H9 (cell line): ENCODE measurements around the gene EFNB1. TPM values are rescaled to one million over a fixed set of nuclear protein-coding genes. Genes with fewer than 3 reads are reported as not detected.

Source experiments
- DNase-seq: peaks from one replicate; pipeline ENCODE4 v3.0.0-alpha.2; 2017
- H2AFZ ChIP-seq: one replicate; pipeline ENCODE4 v1.6.1; 2013; ENCODE audit warnings: mild to moderate bottlenecking, low read length, control low read depth, moderate library complexity
- H2AK5ac ChIP-seq: 2 replicates; pipeline ENCODE4 v1.6.1; 2013; ENCODE audit warnings: low read length, control low read depth, mixed read lengths; ENCODE audit not compliant: insufficient read length
- H2BK120ac ChIP-seq: one replicate; pipeline ENCODE4 v1.6.1; 2013; ENCODE audit warnings: low read depth, mild to moderate bottlenecking, low read length, control low read depth, inconsistent platforms; ENCODE audit not compliant: poor library complexity, severe bottlenecking
- H2BK12ac ChIP-seq: 2 replicates; pipeline ENCODE4 v1.6.1; 2013; ENCODE audit warnings: low read length, control low read depth, mixed read lengths, low read depth; ENCODE audit not compliant: insufficient read length
- H2BK15ac ChIP-seq: 2 replicates; pipeline ENCODE4 v1.6.1; 2013; ENCODE audit warnings: low read depth, low read length, control low read depth
- H2BK20ac ChIP-seq: one replicate; pipeline ENCODE4 v1.6.1; 2013; ENCODE audit warnings: low read depth, mild to moderate bottlenecking, low read length, control low read depth, inconsistent platforms; ENCODE audit not compliant: poor library complexity, severe bottlenecking
- H2BK5ac ChIP-seq: 2 replicates; pipeline ENCODE4 v1.6.1; 2013; ENCODE audit warnings: low read length, control low read depth, mixed read lengths; ENCODE audit not compliant: insufficient read length
- H3K14ac ChIP-seq: 2 replicates; pipeline ENCODE4 v1.6.1; 2013; ENCODE audit warnings: low read length, control low read depth; ENCODE audit not compliant: insufficient read depth
- H3K18ac ChIP-seq: 2 replicates; pipeline ENCODE4 v1.6.1; 2013; ENCODE audit warnings: low read depth, mild to moderate bottlenecking, mixed read lengths, low read length, control low read depth; ENCODE audit not compliant: insufficient read length
- H3K23ac ChIP-seq: 2 replicates; pipeline ENCODE4 v1.6.1; 2013; ENCODE audit warnings: low read length, control low read depth, mixed read lengths, low read depth; ENCODE audit not compliant: insufficient read length
- H3K23me2 ChIP-seq: 2 replicates; pipeline ENCODE4 v1.6.1; 2013; ENCODE audit warnings: low read depth, mild to moderate bottlenecking, mixed read lengths, low read length, control low read depth; ENCODE audit not compliant: insufficient read length, poor library complexity, severe bottlenecking
- H3K27ac ChIP-seq: 2 replicates; pipeline ENCODE4 v1.5.1; 2013; ENCODE audit warnings: low read length, control low read depth, mixed read lengths, low read depth; ENCODE audit not compliant: insufficient read length
- H3K27me3 ChIP-seq: 2 replicates; pipeline ENCODE4 v1.6.1; 2013; ENCODE audit warnings: low read length, control low read depth, inconsistent platforms; ENCODE audit not compliant: insufficient read depth
- H3K4ac ChIP-seq: 2 replicates; pipeline ENCODE4 v1.6.1; 2013; ENCODE audit warnings: low read depth, mild to moderate bottlenecking, control low read depth, inconsistent platforms, low read length, moderate library complexity
- H3K4me1 ChIP-seq: 2 replicates; pipeline ENCODE4 v1.6.1; 2013; ENCODE audit warnings: low read length, control low read depth, inconsistent platforms; ENCODE audit not compliant: insufficient read depth
- H3K4me2 ChIP-seq: 2 replicates; pipeline ENCODE4 v1.6.1; 2013; ENCODE audit warnings: low read length, control low read depth, mixed read lengths; ENCODE audit not compliant: insufficient read length, insufficient read depth
- H3K56ac ChIP-seq: 2 replicates; pipeline ENCODE4 v1.6.1; 2013; ENCODE audit warnings: low read depth, mild to moderate bottlenecking, mixed read lengths, low read length, control low read depth; ENCODE audit not compliant: insufficient read length
- H3K79me1 ChIP-seq: 2 replicates; pipeline ENCODE4 v1.6.1; 2013; ENCODE audit warnings: low read depth, mild to moderate bottlenecking, moderate library complexity, low read length, control low read depth, inconsistent platforms; ENCODE audit not compliant: insufficient read depth, poor library complexity, severe bottlenecking
- H3K79me2 ChIP-seq: 2 replicates; pipeline ENCODE4 v1.6.1; 2013; ENCODE audit warnings: low read length, control low read depth, inconsistent platforms; ENCODE audit not compliant: insufficient read depth
- H3K9ac ChIP-seq: 2 replicates; pipeline ENCODE4 v1.6.1; 2013; ENCODE audit warnings: low read length, control low read depth, mixed read lengths; ENCODE audit not compliant: insufficient read length; ENCODE audit errors: extremely low read depth
- H3K9me3 ChIP-seq: one replicate; pipeline ENCODE4 v1.6.1; 2013; ENCODE audit warnings: low read depth, low read length, inconsistent platforms; ENCODE audit not compliant: control insufficient read depth
- H3T11ph ChIP-seq: one replicate; pipeline ENCODE4 v1.6.1; 2013; ENCODE audit warnings: mild to moderate bottlenecking, low read length, control low read depth, inconsistent platforms
- H4K20me1 ChIP-seq: one replicate; pipeline ENCODE4 v1.6.1; 2013; ENCODE audit not compliant: control insufficient read depth, insufficient read length, insufficient read depth
- H4K5ac ChIP-seq: 2 replicates; pipeline ENCODE4 v1.6.1; 2013; ENCODE audit warnings: low read depth, mild to moderate bottlenecking, mixed read lengths, low read length, control low read depth; ENCODE audit not compliant: insufficient read length
- H4K8ac ChIP-seq: replicated peaks from 2 replicates; pipeline ENCODE4 v1.6.1; 2013; ENCODE audit warnings: low read length, control low read depth, mixed read lengths, low read depth; ENCODE audit not compliant: insufficient read length
- H4K91ac ChIP-seq: 2 replicates; pipeline ENCODE4 v1.6.1; 2013; ENCODE audit warnings: low read depth, mild to moderate bottlenecking, moderate library complexity, mixed read lengths, low read length, control low read depth; ENCODE audit not compliant: insufficient read length
- H3K27ac Mint-ChIP-seq, 3 experiments: 2 replicates in 2 of 3; 3 replicates in 1 of 3; pipeline ENCODE4 v1.8.0; 2020 to 2021; ENCODE audit warnings: mixed read lengths in 3 of 3, mild to moderate bottlenecking in 1 of 3, moderate library complexity in 1 of 3
- H3K27me3 Mint-ChIP-seq: 2 replicates; pipeline ENCODE4 v1.8.0; 2021; ENCODE audit warnings: low read depth, mild to moderate bottlenecking, moderate library complexity, mixed read lengths
- H3K36me3 Mint-ChIP-seq, 3 experiments: 2 replicates in 2 of 3; 3 replicates in 1 of 3; pipeline ENCODE4 v1.8.0; 2020 to 2021; ENCODE audit warnings: low read depth in 3 of 3, mixed read lengths in 3 of 3; ENCODE audit not compliant: insufficient read depth in 1 of 3
- H3K4me1 Mint-ChIP-seq, 2 experiments: 2 replicates each; pipeline ENCODE4 v1.8.0; 2020; ENCODE audit warnings: mixed read lengths in 2 of 2
- H3K4me3 Mint-ChIP-seq, 2 experiments: 2 replicates in 1 of 2; 3 replicates in 1 of 2; pipeline ENCODE4 v1.8.0; 2020 to 2021; ENCODE audit warnings: mild to moderate bottlenecking in 2 of 2, mixed read lengths in 2 of 2, moderate library complexity in 1 of 2
- H3K9me3 Mint-ChIP-seq, 2 experiments: 2 replicates in 1 of 2; 3 replicates in 1 of 2; pipeline ENCODE4 v1.8.0; 2020; ENCODE audit warnings: mild to moderate bottlenecking in 2 of 2, mixed read lengths in 2 of 2, moderate library complexity in 1 of 2
- WGBS: extraction: QIAGEN DNeasy Blood & Tissue Kit; methylation state at CpG from one replicate; pipeline ENCODE4 v1.1.7; 2013; ENCODE audit warnings: missing lambda C conversion rate, low lambda C conversion rate, mixed read lengths; ENCODE audit not compliant: insufficient read length; ENCODE audit errors: extremely low coverage; 5-methylcytosine and 5-hydroxymethylcytosine counted together
- total RNA-seq: library from RNA; stranded (reverse); gene quantifications from 2 replicates; pipeline ENCODE4 v1.2.1, GENCODE V29; 2021
- TF ChIP-seq, protein P1 (sequence below): fragments of 200-600 bp; sonication (generic); conservative IDR thresholded peaks from 3 replicates; pipeline ENCODE4 v1.8.0; 2021; ENCODE audit warnings: antibody characterized with exemption, mild to moderate bottlenecking

Gene EFNB1
- total RNA-seq, 1 experiment from 2014 or later = 3.1 TPM

DNA sequence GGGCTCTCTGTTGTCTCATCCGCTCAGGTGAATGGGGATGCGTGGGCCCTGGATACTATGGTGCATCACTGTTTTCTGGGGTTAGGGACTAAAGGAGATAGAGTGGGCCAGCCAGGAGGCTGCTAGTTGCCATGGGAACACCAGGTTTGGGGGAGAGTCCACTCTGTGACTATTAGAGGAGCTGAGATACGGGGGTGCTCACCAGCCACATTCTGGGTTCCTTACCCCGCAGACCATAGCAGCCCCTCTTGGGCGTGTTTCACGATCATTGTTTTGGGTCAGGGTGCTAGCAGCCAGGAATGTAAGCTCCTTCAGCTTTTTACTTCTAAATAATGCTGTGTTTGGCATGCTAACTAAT, 4.6 kb downstream of the EFNB1 start:
- Mint-ChIP-seq H3K4me1 (peaks cover 12 to 33% of the 10 kb centered on the region in 2 experiments), H3K36me3 (peaks cover 4 to 8% (median 5%) of the 10 kb centered on the region in 3 experiments; a peak in 6 of 7 replicates), H3K27me3 (peaks cover 94% of the 10 kb centered on the region), H3K27ac (no peak overlapping the region), H3K9me3 (peaks cover 53 to 64% of the 10 kb centered on the region in 2 experiments), H3K4me3 (no peak overlapping the region)
- Histone ChIP-seq H4K91ac (no peak overlapping the region), H3K23me2 (peaks cover 7% of the 10 kb centered on the region), H3K4me2 (no peak overlapping the region), H2BK5ac (no peak overlapping the region), H3K23ac (no peak overlapping the region), H3K14ac (no peak overlapping the region), H2AFZ (no peak overlapping the region), H2BK20ac (no peak overlapping the region), H4K20me1 (no peaks in the 10 kb centered on the region), H3K9ac (no peak overlapping the region), H3K56ac (no peak overlapping the region), H3T11ph (no peak overlapping the region), H2BK12ac (no peak overlapping the region), H2BK120ac (no peak overlapping the region), H4K8ac (no peak overlapping the region), H2AK5ac (no peak overlapping the region), H3K27me3 (peaks cover 65% of the 10 kb centered on the region), H3K27ac (no peak overlapping the region), H3K79me2 (no peaks in the 10 kb centered on the region), H3K18ac (no peak overlapping the region), H3K4ac (no peak overlapping the region), H2BK15ac (no peak overlapping the region), H3K4me1 (no peaks in the 10 kb centered on the region), H3K79me1 (no peaks in the 10 kb centered on the region), H3K9me3 (no peaks in the 10 kb centered on the region), H4K5ac (no peak overlapping the region)
- WGBS = no CpG with 5 or more reads among the region's 6 CpGs
- TF ChIP-seq, protein P1, sequence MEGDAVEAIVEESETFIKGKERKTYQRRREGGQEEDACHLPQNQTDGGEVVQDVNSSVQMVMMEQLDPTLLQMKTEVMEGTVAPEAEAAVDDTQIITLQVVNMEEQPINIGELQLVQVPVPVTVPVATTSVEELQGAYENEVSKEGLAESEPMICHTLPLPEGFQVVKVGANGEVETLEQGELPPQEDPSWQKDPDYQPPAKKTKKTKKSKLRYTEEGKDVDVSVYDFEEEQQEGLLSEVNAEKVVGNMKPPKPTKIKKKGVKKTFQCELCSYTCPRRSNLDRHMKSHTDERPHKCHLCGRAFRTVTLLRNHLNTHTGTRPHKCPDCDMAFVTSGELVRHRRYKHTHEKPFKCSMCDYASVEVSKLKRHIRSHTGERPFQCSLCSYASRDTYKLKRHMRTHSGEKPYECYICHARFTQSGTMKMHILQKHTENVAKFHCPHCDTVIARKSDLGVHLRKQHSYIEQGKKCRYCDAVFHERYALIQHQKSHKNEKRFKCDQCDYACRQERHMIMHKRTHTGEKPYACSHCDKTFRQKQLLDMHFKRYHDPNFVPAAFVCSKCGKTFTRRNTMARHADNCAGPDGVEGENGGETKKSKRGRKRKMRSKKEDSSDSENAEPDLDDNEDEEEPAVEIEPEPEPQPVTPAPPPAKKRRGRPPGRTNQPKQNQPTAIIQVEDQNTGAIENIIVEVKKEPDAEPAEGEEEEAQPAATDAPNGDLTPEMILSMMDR = no peak
- peak; percentile 6 for DNase-seq
